Left lung (tissue), 14 donors: ENCODE measurements around the gene RD3L. TPM values are rescaled to one million over a fixed set of nuclear protein-coding genes. Genes with fewer than 3 reads are reported as not detected.
"Not testable (repeated sequence)": the region's sequence is repeated elsewhere in the genome, so short reads cannot be mapped to it uniquely, and the experiment has no call there.

Experiments
- ATAC-seq: fragments of 200-7000 bp; cut with Tn5 transposase; one replicate; pipeline ENCODE4 v1.9.1; 2020; ENCODE audit warnings: moderate library complexity
- DNase-seq, 4 donors: peaks; one replicate each; pipeline ENCODE4 v3.0.0-alpha.2; 2013 to 2020
- H3K27ac ChIP-seq, 2 donors: fragments of 200-600 bp; sonication (generic) in 1 of 2; one replicate each; pipeline versions ENCODE4 v1.5.0 to v1.8.0; 2020 to 2021
- H3K27me3 ChIP-seq, 2 donors: fragments of 200-600 bp; sonication (generic) in 1 of 2; one replicate each; pipeline versions ENCODE4 v1.5.0 to v1.8.0; 2020 to 2021
- H3K36me3 ChIP-seq, 2 donors: fragments of 200-600 bp; sonication (generic) in 1 of 2; one replicate each; pipeline versions ENCODE4 v1.5.0 to v1.8.0; 2020 to 2021
- H3K4me1 ChIP-seq, 2 donors: fragments of 200-600 bp; one replicate each; pipeline ENCODE4 v1.8.0; 2021
- H3K4me3 ChIP-seq, 2 donors: fragments of 200-600 bp; sonication (generic) in 1 of 2; one replicate each; pipeline versions ENCODE4 v1.5.0 to v1.8.0; 2020 to 2021; ENCODE audit warnings: mild to moderate bottlenecking in 1 of 2
- H3K9me3 ChIP-seq, 2 donors: fragments of 200-600 bp; sonication (generic) in 1 of 2; one replicate each; pipeline versions ENCODE4 v1.5.0 to v1.8.0; 2020 to 2021
- intact Hi-C, 2 donors: fragments of 100-400 bp; cut with DNase I; formaldehyde crosslinking; loops; one replicate each; pipeline versions ENCODE4 v1.11.2 to v1.14.2; 2022
- long read RNA-seq, 12 donors: library from polyadenylated mRNA in 2 of 12; unstranded in 2 of 12; transcript quantifications; one replicate each; pipeline ENCODE4 v2.0.0 and lab custom pipeline, GENCODE V29; 2019 to 2026
- polyA plus RNA-seq, 6 donors: library from polyadenylated mRNA; unstranded; fragments of 120-200 nt; gene quantifications; one replicate each; pipeline ENCODE4 v1.2.1, GENCODE V29; 2013; ENCODE audit not compliant: insufficient read length in 6 of 6
- total RNA-seq, 2 donors: library from RNA; stranded (reverse); fragmentation: NEBNext Ultra II Directional; extraction: Animal tissue kit (Norgen Biotek cat#: 25700); gene quantifications; one replicate each; pipeline ENCODE4 v1.2.1, GENCODE V29; 2021
- TF ChIP-seq, protein P1 (sequence below), 2 donors: fragments of 200-600 bp; sonication (generic) in 1 of 2; IDR thresholded peaks; one replicate each; pipeline versions ENCODE4 v1.5.0 to v1.8.0; 2021; ENCODE audit warnings: antibody characterized with exemption in 2 of 2
- donor health status: DM: no; HTN: yes; CAD: no.
- donor health status: DM: no; HTN: no; CAD: no.

RD3L gene
- total RNA-seq (not detected), polyA plus RNA-seq (under 1 TPM; 0.13 to 0.28 (median 0.19) TPM)
- long read RNA-seq, donor 1, result 0 reads
- long read RNA-seq, donor 2, result 0 reads
- long read RNA-seq, donor 3, result 0 reads
- long read RNA-seq, donor 4, result 0 reads
- long read RNA-seq, donor 5, result 0 reads
- long read RNA-seq, donor 6, result 0 reads
- long read RNA-seq, donor 7, result 0 reads
- long read RNA-seq, donor 8, result 0 reads
- long read RNA-seq, donor 9, result 0 reads
- long read RNA-seq, donor 10, result 0 reads
- long read RNA-seq, donor 11, result 0 reads
- long read RNA-seq, donor 12, result 0 reads

DNA sequence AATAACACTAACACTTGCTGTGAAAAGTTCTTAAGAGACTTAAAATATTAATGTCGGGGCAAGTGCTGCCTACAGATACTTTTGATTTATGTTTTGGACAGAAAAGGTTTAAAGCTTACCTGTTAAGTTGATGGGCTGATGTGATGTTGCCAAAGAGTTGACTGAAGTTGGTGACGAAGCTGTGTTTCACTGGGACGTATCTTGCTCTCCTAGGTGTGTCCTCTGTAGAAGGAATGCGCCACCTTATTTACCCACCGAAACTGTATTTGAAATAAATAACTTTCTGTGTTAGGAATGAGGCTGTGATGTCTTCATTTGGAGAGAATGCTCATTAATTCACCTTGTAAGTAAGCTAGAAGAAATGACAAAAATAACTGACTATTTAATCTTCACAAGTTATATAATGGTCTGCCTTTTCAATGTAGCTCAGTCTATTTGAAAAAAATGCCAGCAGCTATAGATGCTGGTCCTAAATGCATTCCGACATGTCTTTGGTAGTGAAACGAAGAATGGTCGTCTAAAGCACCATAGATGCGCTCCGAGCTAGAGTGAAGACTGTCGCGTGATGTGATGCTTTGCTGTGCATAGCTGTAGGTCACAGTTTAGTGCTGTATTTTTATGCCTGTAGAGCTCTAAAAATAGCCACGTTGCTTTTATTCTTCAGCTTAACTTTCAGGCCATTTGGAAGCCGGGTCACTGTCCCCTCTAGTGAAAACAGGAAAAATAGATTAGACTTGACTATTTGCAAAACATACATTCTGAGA lies at the start of gene RD3L:
Gene RD3L (minus strand): TSS at position 557 of the 764 bp plus-strand sequence. CDS start 834 bp downstream, outside the sequence.
- ATAC-seq (no peak), DNase-seq (no peak)
- Histone ChIP-seq H3K27me3 (peaks cover 6 to 21% of the 10 kb centered on the region in 2 donors), H3K4me3 (no peak within 1 kb of the TSS), H3K4me1 (no peaks in the 10 kb centered on the region), H3K9me3 (no peaks in the 10 kb centered on the region), H3K27ac (no peak within 1 kb of the TSS), H3K36me3 (no peaks in the 10 kb centered on the region)
- TF ChIP-seq, protein P1, sequence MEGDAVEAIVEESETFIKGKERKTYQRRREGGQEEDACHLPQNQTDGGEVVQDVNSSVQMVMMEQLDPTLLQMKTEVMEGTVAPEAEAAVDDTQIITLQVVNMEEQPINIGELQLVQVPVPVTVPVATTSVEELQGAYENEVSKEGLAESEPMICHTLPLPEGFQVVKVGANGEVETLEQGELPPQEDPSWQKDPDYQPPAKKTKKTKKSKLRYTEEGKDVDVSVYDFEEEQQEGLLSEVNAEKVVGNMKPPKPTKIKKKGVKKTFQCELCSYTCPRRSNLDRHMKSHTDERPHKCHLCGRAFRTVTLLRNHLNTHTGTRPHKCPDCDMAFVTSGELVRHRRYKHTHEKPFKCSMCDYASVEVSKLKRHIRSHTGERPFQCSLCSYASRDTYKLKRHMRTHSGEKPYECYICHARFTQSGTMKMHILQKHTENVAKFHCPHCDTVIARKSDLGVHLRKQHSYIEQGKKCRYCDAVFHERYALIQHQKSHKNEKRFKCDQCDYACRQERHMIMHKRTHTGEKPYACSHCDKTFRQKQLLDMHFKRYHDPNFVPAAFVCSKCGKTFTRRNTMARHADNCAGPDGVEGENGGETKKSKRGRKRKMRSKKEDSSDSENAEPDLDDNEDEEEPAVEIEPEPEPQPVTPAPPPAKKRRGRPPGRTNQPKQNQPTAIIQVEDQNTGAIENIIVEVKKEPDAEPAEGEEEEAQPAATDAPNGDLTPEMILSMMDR (IDR thresholded peaks at IDR 0.05), result no peak
- intact Hi-C loops, result no loop called here

DNA sequence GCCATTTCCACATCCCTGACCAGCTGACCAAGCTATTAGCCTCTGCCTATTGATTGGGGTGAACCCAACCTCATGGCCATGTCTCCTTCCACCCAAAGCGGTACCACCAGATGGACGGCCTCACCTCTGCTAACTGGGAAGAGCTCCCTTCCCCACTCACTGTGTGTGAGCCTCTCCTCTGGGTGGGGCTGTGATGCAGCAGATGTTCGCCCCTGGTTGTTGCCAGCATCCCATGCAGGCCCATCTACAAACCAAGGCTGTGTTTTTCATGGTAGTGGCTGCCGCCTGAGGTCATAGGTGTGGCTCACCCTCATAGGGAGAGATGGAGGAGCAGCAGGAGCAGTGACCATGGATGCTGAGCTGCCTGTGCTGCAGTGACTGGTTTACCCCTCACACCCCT lies 47.6 kb upstream of the RD3L start:
- ATAC-seq (no peak), DNase-seq (no peak)
- Histone ChIP-seq H3K4me3 (no peak overlapping the region), H3K27ac (no peak overlapping the region), H3K36me3 (no peaks in the 10 kb centered on the region), H3K27me3 (no peaks in the 10 kb centered on the region), H3K9me3 (peaks cover 0 to 6% of the 10 kb centered on the region in 2 donors), H3K4me1 (no peaks in the 10 kb centered on the region)
- TF ChIP-seq, protein P1 (IDR thresholded peaks at IDR 0.05), result no peak
- intact Hi-C loops, result no loop called here

DNA sequence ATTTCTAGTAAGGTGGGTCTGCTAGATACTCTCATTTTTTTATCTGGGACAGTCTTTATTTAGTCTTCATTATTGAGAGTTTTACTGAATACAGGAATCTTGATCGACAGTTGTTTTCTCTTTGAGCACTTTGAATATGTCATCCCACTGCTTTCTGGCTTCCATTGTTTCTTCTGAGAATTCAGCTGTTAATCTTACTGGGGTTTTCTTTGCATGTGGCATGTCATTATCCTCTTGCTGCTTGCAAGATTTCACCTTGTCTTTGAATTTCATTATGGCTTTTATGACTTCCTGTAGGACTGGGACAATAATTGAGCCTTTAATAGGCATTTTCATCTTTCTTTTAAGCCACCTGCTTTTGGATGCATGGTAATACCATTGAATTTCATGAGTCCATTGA lies 46.7 kb upstream of the RD3L start:
- no peaks in the 10 kb centered on the region for H3K27me3 ChIP-seq
- H3K4me1 ChIP-seq, result no peaks in the 10 kb centered on the region
- peaks cover 0 to 6% of the 10 kb centered on the region in 2 donors for H3K9me3 ChIP-seq
- ATAC-seq (no peak), DNase-seq (no peak)
- TF ChIP-seq, protein P1 (IDR thresholded peaks at IDR 0.05), result no peak
- H3K36me3 ChIP-seq, result no peaks in the 10 kb centered on the region
- H3K27ac ChIP-seq, result no peak overlapping the region
- no peak overlapping the region for H3K4me3 ChIP-seq
- intact Hi-C loops, result no loop called here

DNA sequence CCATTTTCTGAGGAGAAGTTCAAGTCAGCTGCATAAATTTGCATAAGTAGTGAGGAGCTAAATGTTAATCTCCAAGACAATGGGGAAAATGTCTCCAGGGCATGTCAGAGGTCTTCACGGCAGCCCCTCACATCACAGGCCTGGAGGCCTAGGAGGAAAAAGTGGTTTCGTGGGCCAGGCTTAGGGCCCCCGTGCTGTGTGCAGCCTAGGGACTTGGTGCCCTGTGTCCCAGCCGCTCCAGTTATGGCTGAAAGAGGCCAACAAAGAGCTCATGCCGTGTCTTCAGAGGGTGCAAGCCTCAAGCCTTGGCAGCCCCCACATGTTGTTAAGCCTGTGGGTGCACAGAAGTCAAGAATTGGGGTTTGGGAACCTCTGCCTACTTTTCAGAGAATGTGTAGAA lies 41.9 kb upstream of the RD3L start:
- Histone ChIP-seq H3K27ac (no peak overlapping the region), H3K4me1 (no peaks in the 10 kb centered on the region), H3K36me3 (no peaks in the 10 kb centered on the region), H3K9me3 (peaks cover 0 to 3% of the 10 kb centered on the region in 2 donors), H3K27me3 (no peaks in the 10 kb centered on the region), H3K4me3 (no peak overlapping the region)
- TF ChIP-seq, protein P1 (IDR thresholded peaks at IDR 0.05), result no peak
- DNase-seq, result no peak
- intact Hi-C loops, result no loop called here
- no peak for ATAC-seq

DNA sequence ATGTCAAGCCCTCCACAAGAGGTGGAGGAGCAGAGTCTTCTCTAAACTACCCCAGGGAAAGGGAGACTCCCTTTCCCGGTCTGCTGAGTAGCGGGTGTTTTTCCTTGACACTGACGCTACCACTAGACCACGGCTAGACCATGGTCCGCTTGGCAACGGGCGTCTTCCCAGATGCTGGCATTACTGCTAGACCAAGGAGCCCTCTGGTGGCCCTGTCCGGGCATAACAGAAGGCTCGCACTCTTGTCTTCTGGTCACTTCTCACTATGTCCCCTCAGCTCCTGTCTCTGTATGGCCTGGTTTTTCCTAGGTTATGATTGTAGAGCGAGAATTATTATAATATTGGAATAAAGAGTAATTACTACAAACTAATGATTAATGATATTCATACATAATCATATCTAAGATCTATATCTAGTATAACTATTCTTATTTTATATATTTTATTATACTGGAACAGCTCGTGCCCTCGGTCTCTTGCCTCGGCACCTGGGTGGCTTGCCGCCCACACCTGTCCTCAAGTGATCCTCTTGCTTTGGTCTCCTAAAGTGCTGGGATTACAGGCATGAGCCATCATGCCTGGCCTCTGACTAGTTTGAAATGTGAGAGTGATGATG lies 38.4 kb upstream of the RD3L start:
- not testable (repeated sequence) for ATAC-seq
- DNase-seq, result peak in 1 of 4 donors; percentile 48
- TF ChIP-seq, protein P1 (IDR thresholded peaks at IDR 0.05), result peak; percentile 57 to 71

More for the DNA sequence above, 38.4 kb upstream of the RD3L start:
- H3K27me3 ChIP-seq, H3K9me3 ChIP-seq, H3K27ac ChIP-seq, intact Hi-C loops, H3K4me1 ChIP-seq, H3K4me3 ChIP-seq, H3K36me3 ChIP-seq: not testable (repeated sequence)
